Measurements from ENCODE around the gene PDK2.

DNA sequence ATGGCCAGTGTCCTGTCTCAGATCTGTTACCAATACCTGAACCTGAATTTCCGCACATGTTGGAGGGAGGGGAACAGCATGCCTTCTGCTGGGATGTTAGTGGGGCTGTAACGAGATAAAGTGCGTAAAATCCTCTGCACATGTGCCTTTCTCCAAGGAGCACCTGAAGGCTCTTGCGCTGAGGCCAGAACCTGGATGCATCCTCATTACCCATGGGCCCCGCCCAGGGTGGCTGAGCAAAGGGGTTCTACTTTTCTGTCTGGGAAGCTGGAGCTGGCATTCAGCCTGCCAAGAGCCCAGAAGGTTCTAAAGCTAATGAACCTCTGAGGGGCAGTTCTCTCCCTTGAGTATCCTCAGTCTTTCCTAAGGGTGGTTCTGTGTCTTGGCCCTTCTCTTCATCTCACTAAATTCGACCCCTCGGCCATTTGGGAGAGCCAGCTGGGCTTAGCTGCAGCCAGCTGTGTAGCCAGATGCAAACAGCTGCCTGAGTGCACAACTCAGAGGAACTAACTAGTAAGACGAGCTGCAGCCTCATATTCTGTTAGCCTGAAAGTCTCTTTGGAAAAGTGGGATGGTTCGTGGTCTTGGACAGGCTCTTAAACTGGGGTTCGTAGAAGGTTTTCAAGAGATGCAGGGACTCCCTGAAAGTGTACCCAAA lies 36.7 kb upstream of the PDK2 start:
- TF ChIP-seq POLR2A (IDR thresholded peaks at IDR 0.05; ENCODE audit: low read depth, low read length) (no peak), POLR2AphosphoS5 (IDR thresholded peaks at IDR 0.05; ENCODE audit: low read depth, low read length) (no peak), TAF1 (IDR thresholded peaks at IDR 0.05; ENCODE audit: borderline replicate concordance, low read depth, low read length) (no peak)
